Tibial nerve (tissue), 4 donors: ENCODE results near the gene LTBP1.

Experiments used
- EP300 ChIP-seq, 2 donors: sonication (generic); formaldehyde crosslinking; IDR thresholded peaks; one replicate each; pipeline ENCODE4 v1.6.1; 2017; ENCODE audit warnings: antibody characterized with exemption in 2 of 2, mild to moderate bottlenecking in 1 of 2
- POLR2A ChIP-seq, 2 donors: fragments of 450-650 bp; IDR thresholded peaks; one replicate each; pipeline ENCODE4 v1.6.1; 2017; ENCODE audit warnings: antibody characterized with exemption in 2 of 2, mild to moderate bottlenecking in 2 of 2, moderate library complexity in 2 of 2
- TF ChIP-seq, protein P1 (sequence below), 5 experiments: fragments of 200-600 bp in 3 of 5; fragments of 450-650 bp in 2 of 5; sonication (generic) in 3 of 5; IDR thresholded peaks; one replicate each; pipeline ENCODE4 v1.5.1; 2016 to 2019; ENCODE audit warnings: antibody characterized with exemption in 5 of 5, mild to moderate bottlenecking in 3 of 5, moderate library complexity in 2 of 5

DNA sequence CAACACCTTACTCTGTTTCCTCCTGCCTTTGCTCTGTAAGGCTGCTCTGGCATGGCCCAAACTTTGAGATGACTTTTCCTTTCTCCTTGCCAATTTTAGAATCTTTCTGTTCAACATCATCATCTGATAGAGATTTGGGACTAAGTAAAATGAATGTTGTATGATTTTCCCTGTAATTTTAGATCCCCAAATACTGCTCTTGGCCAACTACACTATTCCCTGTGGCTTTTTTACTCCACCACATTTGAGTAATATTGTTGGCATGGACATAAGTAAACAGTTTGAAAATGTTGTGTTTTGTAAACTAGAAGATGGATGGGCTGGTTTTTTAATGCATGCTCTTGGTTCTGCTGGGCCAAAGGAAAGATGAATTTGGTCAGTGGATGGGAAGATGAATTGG is 12.1 kb downstream of the LTBP1 start:
- TF ChIP-seq, protein P1, sequence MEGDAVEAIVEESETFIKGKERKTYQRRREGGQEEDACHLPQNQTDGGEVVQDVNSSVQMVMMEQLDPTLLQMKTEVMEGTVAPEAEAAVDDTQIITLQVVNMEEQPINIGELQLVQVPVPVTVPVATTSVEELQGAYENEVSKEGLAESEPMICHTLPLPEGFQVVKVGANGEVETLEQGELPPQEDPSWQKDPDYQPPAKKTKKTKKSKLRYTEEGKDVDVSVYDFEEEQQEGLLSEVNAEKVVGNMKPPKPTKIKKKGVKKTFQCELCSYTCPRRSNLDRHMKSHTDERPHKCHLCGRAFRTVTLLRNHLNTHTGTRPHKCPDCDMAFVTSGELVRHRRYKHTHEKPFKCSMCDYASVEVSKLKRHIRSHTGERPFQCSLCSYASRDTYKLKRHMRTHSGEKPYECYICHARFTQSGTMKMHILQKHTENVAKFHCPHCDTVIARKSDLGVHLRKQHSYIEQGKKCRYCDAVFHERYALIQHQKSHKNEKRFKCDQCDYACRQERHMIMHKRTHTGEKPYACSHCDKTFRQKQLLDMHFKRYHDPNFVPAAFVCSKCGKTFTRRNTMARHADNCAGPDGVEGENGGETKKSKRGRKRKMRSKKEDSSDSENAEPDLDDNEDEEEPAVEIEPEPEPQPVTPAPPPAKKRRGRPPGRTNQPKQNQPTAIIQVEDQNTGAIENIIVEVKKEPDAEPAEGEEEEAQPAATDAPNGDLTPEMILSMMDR (IDR thresholded peaks at IDR 0.05): no peak
- TF ChIP-seq EP300 (IDR thresholded peaks at IDR 0.05) (no peak), POLR2A (IDR thresholded peaks at IDR 0.05) (no peak)
